ENCODE results near the gene TKTL1.
"Not testable (repeated sequence)": the region's sequence is repeated elsewhere in the genome, so short reads cannot be mapped to it uniquely, and the experiment has no call there.

The TKTL1 gene, protein sequence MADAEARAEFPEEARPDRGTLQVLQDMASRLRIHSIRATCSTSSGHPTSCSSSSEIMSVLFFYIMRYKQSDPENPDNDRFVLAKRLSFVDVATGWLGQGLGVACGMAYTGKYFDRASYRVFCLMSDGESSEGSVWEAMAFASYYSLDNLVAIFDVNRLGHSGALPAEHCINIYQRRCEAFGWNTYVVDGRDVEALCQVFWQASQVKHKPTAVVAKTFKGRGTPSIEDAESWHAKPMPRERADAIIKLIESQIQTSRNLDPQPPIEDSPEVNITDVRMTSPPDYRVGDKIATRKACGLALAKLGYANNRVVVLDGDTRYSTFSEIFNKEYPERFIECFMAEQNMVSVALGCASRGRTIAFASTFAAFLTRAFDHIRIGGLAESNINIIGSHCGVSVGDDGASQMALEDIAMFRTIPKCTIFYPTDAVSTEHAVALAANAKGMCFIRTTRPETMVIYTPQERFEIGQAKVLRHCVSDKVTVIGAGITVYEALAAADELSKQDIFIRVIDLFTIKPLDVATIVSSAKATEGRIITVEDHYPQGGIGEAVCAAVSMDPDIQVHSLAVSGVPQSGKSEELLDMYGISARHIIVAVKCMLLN

DNA sequence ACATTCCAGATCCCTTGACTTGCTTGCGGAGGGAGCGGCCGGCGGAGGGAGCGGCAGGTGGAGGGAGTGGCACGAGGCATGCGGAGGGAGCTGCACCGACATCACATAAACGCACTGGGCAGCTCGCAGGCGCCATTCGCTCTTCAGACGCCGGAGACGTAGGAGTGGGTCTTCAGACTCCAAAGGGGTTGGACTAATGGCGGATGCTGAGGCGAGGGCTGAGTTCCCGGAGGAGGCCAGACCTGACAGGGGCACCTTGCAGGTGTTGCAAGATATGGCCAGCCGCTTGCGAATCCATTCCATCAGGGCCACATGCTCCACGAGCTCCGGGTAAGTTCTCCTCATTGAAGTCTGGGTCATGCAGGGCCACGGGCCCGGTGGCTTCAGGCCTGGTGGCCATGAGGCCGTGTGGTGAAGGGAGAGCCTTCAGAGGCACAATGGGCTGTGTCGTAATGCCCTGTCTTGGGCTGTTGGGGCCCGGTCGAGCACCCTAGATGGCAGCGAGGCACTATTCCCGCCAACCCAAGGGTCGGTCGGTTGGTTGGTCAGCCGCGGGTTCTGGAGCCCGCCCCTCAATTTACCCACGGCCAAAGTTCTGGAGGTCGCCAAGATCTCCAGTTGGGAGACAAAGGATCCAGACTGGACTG, at the start of gene TKTL1:
TSS of gene TKTL1 (plus strand) at position 132 of the 647 bp plus-strand sequence. CDS start at position 197, 65 bp downstream.
- no peak for DNase-seq (ENCODE audit: low spot score)

- not testable (repeated sequence) for DNase-seq (ENCODE audit: low spot score)
These were observed 48.1 kb upstream of the TKTL1 start for GRCh38 chrX:154247377-154248045.

DNA sequence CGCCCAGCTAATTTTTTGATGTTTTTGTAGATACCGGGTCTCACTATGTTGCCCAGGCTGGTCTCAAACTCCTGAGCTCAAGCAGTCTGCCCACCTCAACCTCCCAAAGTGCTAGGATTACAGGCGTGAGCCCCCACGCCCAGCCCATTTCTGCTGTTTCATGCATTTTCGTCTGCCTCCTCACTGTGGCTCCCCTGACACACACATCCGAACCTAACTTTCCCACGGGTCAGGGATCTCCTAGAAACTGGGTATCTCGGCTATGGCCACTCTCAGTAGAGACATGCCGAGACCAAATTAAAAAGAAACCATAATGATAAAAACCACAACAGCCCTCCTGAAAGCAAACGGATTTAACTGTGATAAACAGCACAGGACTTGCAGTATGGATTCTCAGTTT, 47.5 kb upstream of the TKTL1 start:
- not testable (repeated sequence) for DNase-seq (ENCODE audit: low spot score)

- DNase-seq (ENCODE audit: low spot score) = not testable (repeated sequence)
These were observed 38.3 kb upstream of the TKTL1 start, which contains the start of gene OPN1MW3 for GRCh38 chrX:154257282-154257681. Gene OPN1MW3 (plus strand): TSS chrX:154257582. CDS start chrX:154257620, 38 bp downstream.

DNA sequence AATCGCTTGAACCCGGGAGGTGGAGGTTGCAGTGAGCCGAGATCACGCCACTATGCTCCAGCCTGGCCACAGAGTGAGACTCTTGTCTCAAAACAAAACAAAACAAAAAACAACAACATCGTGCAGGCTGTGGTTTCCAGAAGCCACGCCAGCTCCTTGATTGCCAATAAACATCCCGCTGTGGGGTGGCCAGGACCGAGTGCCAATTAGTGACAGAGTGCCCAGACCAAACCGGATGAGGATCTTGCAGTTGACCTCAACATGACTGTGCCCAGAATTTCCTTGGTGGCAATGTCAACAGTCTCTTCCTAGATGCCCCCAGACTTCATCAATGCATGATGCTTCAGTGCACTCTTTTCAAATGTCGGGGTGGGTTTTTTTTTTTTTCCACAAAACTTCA, 36.9 kb upstream of the TKTL1 start:
- DNase-seq (ENCODE audit: low spot score) = not testable (repeated sequence)

- not testable (repeated sequence) for DNase-seq (ENCODE audit: low spot score)
These were observed 32.5 kb upstream of the TKTL1 start for GRCh38 chrX:154263072-154263471.

DNA sequence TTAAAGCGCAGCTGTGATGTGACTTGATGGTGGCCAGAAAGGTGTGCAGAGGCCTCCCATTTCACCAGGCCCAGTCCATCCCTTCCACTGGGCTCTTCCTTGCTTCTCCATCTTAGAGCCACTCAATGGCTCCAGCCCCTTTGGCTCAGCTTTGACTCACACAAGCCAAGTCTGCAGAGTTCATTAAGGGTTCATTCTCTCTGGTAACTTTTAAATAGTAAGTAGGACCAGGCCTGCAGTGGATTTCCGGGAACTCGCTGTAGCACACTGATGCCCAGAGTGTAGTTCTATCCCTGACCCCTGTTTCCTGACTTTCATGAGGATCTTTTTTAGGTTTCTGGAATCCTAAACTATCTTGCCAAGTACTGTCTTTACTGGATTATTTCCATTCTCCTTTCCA, 26.4 kb upstream of the TKTL1 start:
- DNase-seq (ENCODE audit: low spot score) = not testable (repeated sequence)

DNA sequence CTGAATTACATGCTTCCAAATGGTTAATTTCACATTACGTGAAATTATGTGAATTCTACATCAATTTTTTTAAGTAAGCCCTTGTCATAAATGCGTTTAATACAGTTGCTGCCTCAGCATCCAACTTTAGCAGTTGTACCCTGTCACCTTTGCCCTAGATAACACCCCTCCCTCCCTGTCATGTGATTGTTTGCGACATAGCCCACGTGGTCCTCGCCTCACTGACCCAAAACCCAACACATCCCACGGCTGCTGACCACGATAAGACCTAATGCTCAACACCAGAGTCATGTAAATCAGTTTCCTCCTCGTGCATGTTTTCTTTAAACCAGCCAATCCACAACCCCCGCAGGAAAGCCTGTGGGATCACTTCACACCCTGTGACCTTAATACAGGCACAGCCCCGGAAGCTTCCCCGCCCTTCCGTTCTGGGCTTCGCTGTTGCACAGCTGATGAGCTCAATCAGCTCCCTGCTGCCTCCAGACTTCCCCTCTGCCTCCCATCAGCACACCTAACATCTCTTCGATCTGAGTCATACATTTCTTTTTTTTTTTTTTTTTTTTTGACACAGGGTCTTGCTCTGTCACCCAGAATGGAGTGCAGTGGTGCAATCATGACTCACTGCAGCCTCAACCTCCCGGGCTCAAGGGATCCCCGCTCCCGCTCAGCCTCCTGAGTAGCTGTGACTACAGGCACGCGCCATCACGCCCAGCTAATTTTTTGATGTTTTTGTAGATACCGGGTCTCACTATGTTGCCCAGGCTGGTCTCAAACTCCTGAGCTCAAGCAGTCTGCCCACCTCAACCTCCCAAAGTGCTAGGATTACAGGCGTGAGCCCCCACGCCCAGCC, 10.9 kb upstream of the TKTL1 start:
- not testable (repeated sequence) for DNase-seq (ENCODE audit: low spot score)

DNA sequence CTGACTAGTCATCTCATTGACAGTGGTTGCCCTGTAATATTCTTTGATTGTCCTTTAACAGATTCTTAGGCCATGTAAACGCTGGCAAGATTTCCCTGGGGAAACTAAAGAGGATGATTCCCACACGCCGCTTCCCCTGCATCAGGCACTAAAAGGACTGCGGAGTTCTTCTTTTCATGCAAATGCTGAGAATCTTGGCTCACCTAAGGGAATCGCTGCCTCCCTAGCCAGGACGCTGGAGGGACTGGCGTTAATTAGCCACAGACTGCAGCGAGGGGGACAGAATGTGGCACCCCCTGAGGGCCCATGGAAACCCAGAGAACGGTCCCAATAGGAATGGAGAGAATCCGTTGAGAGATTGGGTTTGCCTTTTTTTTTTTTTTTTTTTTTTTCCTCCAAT, 9.2 kb upstream of the TKTL1 start:
- DNase-seq (ENCODE audit: low spot score) = not testable (repeated sequence)

DNA sequence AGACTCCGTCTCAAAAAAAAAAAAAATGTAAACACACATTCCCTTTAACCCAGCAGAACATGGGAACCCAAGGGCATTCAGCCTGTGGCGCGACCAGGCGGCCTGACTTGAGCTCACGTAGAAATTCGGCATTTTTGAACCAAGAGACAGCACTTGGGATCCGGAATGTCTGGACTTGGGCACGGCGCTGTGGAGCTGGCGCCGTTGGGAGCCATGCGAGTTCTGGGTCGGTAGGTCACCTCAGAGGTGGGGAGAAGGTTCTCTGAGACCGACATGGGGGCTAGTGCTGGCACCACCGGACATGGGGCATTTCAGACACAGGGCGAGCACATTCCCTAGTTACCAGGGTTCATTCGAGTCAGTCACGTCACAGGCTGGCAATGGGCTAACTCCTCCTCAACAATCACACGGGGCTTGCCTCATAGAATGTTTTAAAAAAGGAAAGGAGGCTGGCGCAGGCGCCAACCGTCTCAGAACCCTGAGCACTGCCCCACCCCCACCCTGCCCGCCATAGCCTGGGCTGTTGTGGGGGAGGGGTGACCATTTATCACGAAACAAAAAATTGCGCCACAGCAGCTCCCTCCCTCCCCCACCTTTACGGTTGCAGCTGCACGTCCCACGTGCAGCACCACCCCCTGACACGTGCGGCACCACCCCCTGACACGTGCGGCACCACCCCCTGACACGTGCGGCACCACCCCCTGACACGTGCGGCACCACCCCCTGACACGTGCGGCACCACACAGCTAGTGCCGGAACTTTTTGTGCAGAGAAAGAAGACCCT, 612 bp upstream of the TKTL1 start, which contains the start of gene TEX28:
TSS of gene TEX28 (minus strand) at position 334 of the 784 bp plus-strand sequence. CDS start 3,007 bp downstream, outside the sequence.
- DNase-seq (ENCODE audit: low spot score) = no peak

GRCh38 chrX:154296731-154297130, 1.1 kb downstream of the TKTL1 start:
- DNase-seq (ENCODE audit: low spot score) = no peak

- DNase-seq (ENCODE audit: low spot score) = no peak
These were observed 2.7 kb downstream of the TKTL1 start for GRCh38 chrX:154298312-154298711.

DNA sequence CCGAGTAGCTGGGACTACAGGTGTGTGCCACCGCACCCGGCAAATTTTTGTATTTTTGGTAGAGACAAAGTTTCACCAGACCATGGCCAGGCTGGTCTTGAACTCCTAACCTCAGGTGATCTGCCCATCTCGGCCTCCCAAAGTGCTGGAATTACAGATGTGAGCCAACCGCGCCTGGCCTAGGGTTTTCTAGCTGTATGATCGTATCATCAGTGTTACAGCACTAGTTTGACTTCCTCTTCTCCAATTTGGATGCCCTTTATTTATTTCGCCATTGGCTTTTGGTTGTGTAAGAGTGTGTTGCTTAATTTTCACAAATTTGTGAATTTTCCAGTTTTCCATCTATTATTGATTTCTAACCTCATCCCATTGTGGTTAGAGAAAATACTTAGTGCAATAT, 5.2 kb downstream of the TKTL1 start:
- no peak for DNase-seq (ENCODE audit: low spot score)

DNA sequence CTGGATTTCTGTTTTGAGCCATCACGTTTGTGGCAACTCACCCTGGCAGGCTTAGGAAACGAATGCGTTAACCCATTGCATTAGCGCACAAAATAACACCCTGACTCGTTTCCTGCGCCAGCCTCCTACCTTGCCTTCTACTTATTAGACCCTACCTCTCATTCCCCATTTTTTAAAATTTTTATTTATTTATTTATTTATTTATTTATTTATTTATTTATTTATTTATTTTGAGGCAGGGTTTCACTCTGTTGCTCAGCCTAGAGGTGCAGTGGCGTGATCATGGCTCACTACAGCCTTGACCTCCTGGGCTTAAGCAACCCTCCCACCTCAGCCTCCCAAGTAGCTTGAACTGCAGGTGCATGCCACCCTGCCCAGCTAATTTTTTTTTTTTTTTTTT, 7.4 kb downstream of the TKTL1 start:
- not testable (repeated sequence) for DNase-seq (ENCODE audit: low spot score)

- DNase-seq (ENCODE audit: low spot score) = no peak
These were observed 7.9 kb downstream of the TKTL1 start for GRCh38 chrX:154303476-154303875.

- peak; percentile 22 for DNase-seq (ENCODE audit: low spot score)
These were observed 9.3 kb downstream of the TKTL1 start for GRCh38 chrX:154304846-154305245.

DNA sequence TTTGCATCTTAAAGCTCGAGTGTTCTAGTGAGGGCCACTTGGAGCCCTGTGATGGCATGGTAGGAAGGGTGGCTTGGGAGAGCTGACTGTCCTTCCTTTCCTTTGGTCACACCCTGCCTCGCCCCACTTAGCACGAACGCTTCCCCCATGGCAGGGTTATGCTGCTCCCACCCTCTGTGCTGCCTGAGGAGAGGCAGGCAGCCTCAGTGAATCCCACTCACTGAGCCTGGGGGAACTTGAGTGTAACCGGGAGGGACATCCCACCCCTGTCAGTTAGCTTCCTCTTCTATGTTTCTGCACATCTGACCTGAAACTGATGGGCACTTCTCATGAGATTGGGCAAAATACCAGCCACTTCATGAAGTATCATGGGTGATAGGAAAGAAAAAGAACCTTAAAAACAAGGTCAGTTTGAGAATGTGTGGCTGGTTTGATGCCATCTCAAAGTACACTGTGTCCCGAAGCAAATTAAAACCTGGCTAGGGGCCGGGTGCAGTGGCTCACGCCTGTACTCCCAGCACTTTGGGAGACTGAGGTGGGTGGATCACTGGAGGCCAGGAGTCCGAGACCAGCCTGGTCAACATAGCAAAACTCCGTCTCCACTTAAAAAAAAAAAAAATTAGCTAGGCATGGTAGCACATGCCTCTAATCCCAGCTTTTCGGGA, 10.1 kb downstream of the TKTL1 start:
- no peak for DNase-seq (ENCODE audit: low spot score)

DNA sequence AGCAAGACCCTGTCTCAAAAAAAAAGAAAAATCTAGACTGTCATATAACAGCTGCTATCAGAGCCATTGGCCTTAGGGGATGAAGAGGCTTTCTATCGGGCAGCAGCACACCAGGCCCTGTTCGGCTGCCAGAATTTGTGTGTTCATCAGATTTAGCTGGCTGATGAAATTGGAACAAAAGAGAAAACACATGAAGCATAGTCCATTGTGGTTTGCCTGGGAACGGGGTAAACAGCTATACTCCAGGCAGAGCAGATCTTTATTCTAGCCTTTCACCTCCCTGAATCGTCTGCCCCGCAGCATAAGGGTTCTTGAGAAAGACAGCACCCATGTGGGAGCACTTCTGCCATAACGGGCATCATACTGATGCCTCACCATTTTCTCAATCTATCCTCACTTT, 11.6 kb downstream of the TKTL1 start:
- DNase-seq (ENCODE audit: low spot score) = no peak

DNA sequence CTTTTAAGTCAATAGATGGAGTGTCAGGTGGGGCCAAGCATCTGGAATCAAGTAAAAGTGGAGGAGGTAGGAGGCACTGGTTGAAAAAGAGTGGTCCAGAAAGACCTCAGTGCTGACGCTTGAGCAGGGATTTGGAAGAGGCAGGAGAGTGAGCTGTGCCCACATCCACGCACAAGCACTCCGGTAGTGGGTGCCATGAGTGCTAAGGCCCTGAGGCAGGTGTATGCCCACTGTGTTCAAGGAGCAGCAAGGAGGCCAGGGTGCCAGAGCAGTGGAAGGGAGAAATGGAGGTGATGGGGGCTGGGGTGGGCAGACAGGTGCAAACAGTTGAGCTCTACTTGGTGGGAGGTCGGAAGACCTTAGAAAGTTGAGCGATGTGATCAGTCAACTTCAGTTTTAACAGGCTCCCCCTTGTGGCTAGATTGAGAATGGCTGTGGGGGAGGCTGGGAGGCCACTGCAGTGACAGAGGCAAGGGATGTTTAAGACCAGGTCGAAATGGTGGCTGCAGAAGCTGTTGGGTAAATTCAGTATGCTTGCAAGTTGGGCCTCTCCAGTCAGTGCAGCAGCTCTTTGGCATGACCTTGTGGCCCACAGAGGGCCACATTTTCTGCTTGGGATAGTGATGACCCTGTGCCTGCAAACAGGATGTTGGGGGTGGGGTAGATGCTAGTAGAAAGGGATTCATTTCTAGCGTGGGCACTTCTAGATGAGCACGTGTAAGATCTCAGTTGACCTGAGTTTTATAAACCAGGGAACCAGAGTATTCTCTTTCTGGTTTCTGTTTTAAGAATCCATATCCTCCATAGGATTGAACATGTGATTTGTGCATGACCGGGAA, 12.7 kb downstream of the TKTL1 start:
- peak; percentile 47 for DNase-seq (ENCODE audit: low spot score)
